Frontal cortex (tissue), 4 donors: ENCODE results near the gene ERBB2. TPM values are rescaled to one million over a fixed set of nuclear protein-coding genes. Genes with fewer than 3 reads are reported as not detected.
"Not testable (repeated sequence)": the region's sequence is repeated elsewhere in the genome, so short reads cannot be mapped to it uniquely, and the experiment has no call there.

ENCODE experiments used
- DNase-seq, 2 donors: peaks; one replicate each; pipeline ENCODE4 v3.0.0; 2012; ENCODE audit warnings: low spot score in 2 of 2
- FAIRE-seq: peaks from 2 replicates; lab custom pipeline; 2012; peaks lifted over from hg19 to GRCh38; lab: Jason Lieb, UNC
- total RNA-seq: library from RNA; depleted of rRNA; stranded (reverse); fragments of >200 nt; gene quantifications from one replicate; pipeline ENCODE4 v1.2.3, GENCODE V29; 2014
- donor health status: control.
- donor health status: control.
- donor health status: control.

Gene ERBB2
- total RNA-seq, 1 donor from 2014 or later: 6.9 TPM

GRCh38 chr17:39716073-39716818 is 16.4 kb downstream of the ERBB2 start:
- FAIRE-seq: no peak
- no peak for DNase-seq

- no peak for DNase-seq
- no peak for FAIRE-seq
These were observed 17.1 kb downstream of the ERBB2 start for GRCh38 chr17:39716879-39717536.

- no peak for DNase-seq
These were observed 17.8 kb downstream of the ERBB2 start for GRCh38 chr17:39717660-39718059.

GRCh38 chr17:39719563-39720355 is 19.9 kb downstream of the ERBB2 start:
- FAIRE-seq: no peak

More at GRCh38 chr17:39717660-39718059, 17.8 kb downstream of the ERBB2 start:
- FAIRE-seq: no peak

GRCh38 chr17:39722104-39722503 is 22.2 kb downstream of the ERBB2 start:
- FAIRE-seq: no peak

More at GRCh38 chr17:39719563-39720355, 19.9 kb downstream of the ERBB2 start:
- DNase-seq: no peak

GRCh38 chr17:39722965-39723848 is 23.3 kb downstream of the ERBB2 start:
- no peak for FAIRE-seq
- DNase-seq: no peak

More at GRCh38 chr17:39722104-39722503, 22.2 kb downstream of the ERBB2 start:
- DNase-seq: no peak

- DNase-seq: no peak
- no peak for FAIRE-seq
These were observed 24.9 kb downstream of the ERBB2 start for GRCh38 chr17:39724731-39725130.

GRCh38 chr17:39725923-39726322 is 26.1 kb downstream of the ERBB2 start:
- FAIRE-seq, DNase-seq: not testable (repeated sequence)

GRCh38 chr17:39726617-39727016 is 26.8 kb downstream of the ERBB2 start:
- FAIRE-seq (no peak), DNase-seq (no peak)

GRCh38 chr17:39727556-39727955 is 27.7 kb downstream of the ERBB2 start:
- FAIRE-seq (no peak), DNase-seq (no peak)

GRCh38 chr17:39729280-39729851 is 29.5 kb downstream of the ERBB2 start:
- FAIRE-seq: no peak
- DNase-seq: no peak

- peak; percentile 98 to 100 for DNase-seq
- no peak for FAIRE-seq
These were observed 30.4 kb downstream of the ERBB2 start, which contains the start of gene MIEN1 for GRCh38 chr17:39730095-39730921. Gene MIEN1 (minus strand): TSS chr17:39730532. CDS start chr17:39730495, 37 bp downstream.

- FAIRE-seq: no peak
- no peak for DNase-seq
These were observed 32.7 kb downstream of the ERBB2 start for GRCh38 chr17:39732586-39732985.

- DNase-seq: no peak
- FAIRE-seq: no peak
These were observed 36.0 kb downstream of the ERBB2 start for GRCh38 chr17:39735882-39736281.

GRCh38 chr17:39736319-39737165 is 36.7 kb downstream of the ERBB2 start:
- no peak for DNase-seq
- no peak for FAIRE-seq

GRCh38 chr17:39737206-39737759 is 37.4 kb downstream of the ERBB2 start:
- no peak for FAIRE-seq

More at GRCh38 chr17:39737206-39737759, 37.4 kb downstream of the ERBB2 start:
- DNase-seq: no peak
